ENCODE measurements around the gene FAM200A. TPM values are rescaled to one million over a fixed set of nuclear protein-coding genes. Genes with fewer than 3 reads are reported as not detected.
A peak's percentile ranks its signal among the peaks of the same experiment; 100 is the strongest.

FAM200A gene
- total and polyA plus RNA-seq, 10 donors, result 4.9 to 9.2 (median 5.7) TPM

GRCh38 chr7:99579956-99580777 lies 28.3 kb upstream of the FAM200A start:
- DNase-seq, result peak; percentile 82
- peak overlapping the region; percentile 37 to 75 (median 46) for H3K4me3 ChIP-seq
- no peaks in the 10 kb centered on the region for H3K9me3 ChIP-seq
- peaks cover 5 to 21% (median 16%) of the 10 kb centered on the region in 6 donors for H3K4me1 ChIP-seq
- peak overlapping the region in 4 of 8 donors; percentile 1 to 47 (median 32) for H3K27ac ChIP-seq
- 1 to 5% (median 2%) methylated on average over 31 to 54 of the region's 54 CpGs for WGBS, 5 donors
- peaks cover 0 to 5% (median 0%) of the 10 kb centered on the region in 6 donors for H3K36me3 ChIP-seq
- TF ChIP-seq POLR2A (IDR thresholded peaks at IDR 0.05), result no peak
- peak in 5 of 11 experiments; percentile 19 to 56 (median 40) for TF ChIP-seq CTCF (IDR thresholded peaks at IDR 0.05 in 8 of 11, conservative IDR thresholded peaks at IDR 0.05 in 3 of 11)
- TF ChIP-seq POLR2AphosphoS5 (IDR thresholded peaks at IDR 0.05), result peak in 2 of 3 donors; percentile 44 to 73
- intact Hi-C loops (cut with DNase I; ENCODE audit: low total_unique reads), result no loop called here
- H3K27me3 ChIP-seq (replicated peaks in 1 of 7), result peaks cover 0 to 16% (median 4%) of the 10 kb centered on the region in 7 donors

GRCh38 chr7:99579281-99579955 lies 27.5 kb upstream of the FAM200A start:
- peak overlapping the region in 2 of 8 donors; percentile 38 to 47 for H3K27ac ChIP-seq

GRCh38 chr7:99576251-99576650 lies 24.3 kb upstream of the FAM200A start:
- no peak for DNase-seq
- WGBS, 5 donors, result 76 to 92% (median 83%) methylated on average over 3 of the region's 3 CpGs
- H3K36me3 ChIP-seq, result peaks cover 0 to 44% (median 25%) of the 10 kb centered on the region in 6 donors
- peaks cover 5 to 21% (median 16%) of the 10 kb centered on the region in 6 donors for H3K4me1 ChIP-seq
- no peak for TF ChIP-seq CTCF (IDR thresholded peaks at IDR 0.05 in 8 of 11, conservative IDR thresholded peaks at IDR 0.05 in 3 of 11)
- no peak for TF ChIP-seq POLR2AphosphoS5 (IDR thresholded peaks at IDR 0.05)
- no peak for TF ChIP-seq POLR2A (IDR thresholded peaks at IDR 0.05)
- intact Hi-C loops (cut with DNase I; ENCODE audit: low total_unique reads), result no loop called here
- no peak overlapping the region for H3K27ac ChIP-seq
- H3K27me3 ChIP-seq (replicated peaks in 1 of 7), result peaks cover 0 to 16% (median 4%) of the 10 kb centered on the region in 7 donors
- no peaks in the 10 kb centered on the region for H3K9me3 ChIP-seq
- H3K4me3 ChIP-seq, result no peak overlapping the region

More at GRCh38 chr7:99579281-99579955, 27.5 kb upstream of the FAM200A start:
- no peaks in the 10 kb centered on the region for H3K9me3 ChIP-seq
- H3K27me3 ChIP-seq (replicated peaks in 1 of 7), result peaks cover 0 to 16% (median 4%) of the 10 kb centered on the region in 7 donors
- H3K4me3 ChIP-seq, result peak overlapping the region in 7 of 8 donors; percentile 37 to 75 (median 47)
- 48 to 54% (median 53%) methylated on average over 10 of the region's 10 CpGs for WGBS, 5 donors
- TF ChIP-seq CTCF (IDR thresholded peaks at IDR 0.05 in 8 of 11, conservative IDR thresholded peaks at IDR 0.05 in 3 of 11) (no peak), POLR2A (IDR thresholded peaks at IDR 0.05) (no peak), POLR2AphosphoS5 (IDR thresholded peaks at IDR 0.05) (no peak)
- intact Hi-C loops (cut with DNase I; ENCODE audit: low total_unique reads), result no loop called here
- DNase-seq, result no peak
- peaks cover 0 to 12% (median 0%) of the 10 kb centered on the region in 6 donors for H3K36me3 ChIP-seq
- peaks cover 5 to 21% (median 16%) of the 10 kb centered on the region in 6 donors for H3K4me1 ChIP-seq
